HG03280 (cell line): Measurements from ENCODE around the gene TATDN2.
"Not testable (repeated sequence)": the region's sequence is repeated elsewhere in the genome, so short reads cannot be mapped to it uniquely, and the experiment has no call there.

Experiments
- ATAC-seq: cut with Tn5 transposase; IDR thresholded peaks from one replicate; pipeline ENCODE4 v1.9.1; 2021; ENCODE audit warnings: mild to moderate bottlenecking, moderate library complexity; ENCODE audit not compliant: unreplicated experiment

Gene TATDN2

GRCh38 chr3:10288575-10288960, 40.3 kb downstream of the TATDN2 start:
- no peak for ATAC-seq

GRCh38 chr3:10289077-10289476, 40.8 kb downstream of the TATDN2 start:
- ATAC-seq = no peak

- ATAC-seq = no peak
Measured at GRCh38 chr3:10289787-10290355, 41.6 kb downstream of the TATDN2 start.

- ATAC-seq = no peak
Measured at GRCh38 chr3:10290481-10291176, 42.4 kb downstream of the TATDN2 start.

GRCh38 chr3:10291641-10292040, 43.4 kb downstream of the TATDN2 start:
- no peak for ATAC-seq

GRCh38 chr3:10292505-10293419, 44.5 kb downstream of the TATDN2 start, which contains the start of gene GHRL:
Gene GHRL (minus strand): TSS chr3:10292947. CDS start chr3:10290180, 2,767 bp downstream.
- no peak for ATAC-seq

GRCh38 chr3:10294030-10294586, 45.8 kb downstream of the TATDN2 start:
- ATAC-seq = no peak

GRCh38 chr3:10298064-10298463, 49.8 kb downstream of the TATDN2 start:
- not testable (repeated sequence) for ATAC-seq

- ATAC-seq = no peak
Measured at GRCh38 chr3:10299175-10299574, 50.9 kb downstream of the TATDN2 start.

GRCh38 chr3:10299679-10300078, 51.4 kb downstream of the TATDN2 start:
- no peak for ATAC-seq

- ATAC-seq = no peak
Measured at GRCh38 chr3:10300087-10300486, 51.8 kb downstream of the TATDN2 start.

- ATAC-seq = no peak
Measured at GRCh38 chr3:10303105-10303504, 54.8 kb downstream of the TATDN2 start.

GRCh38 chr3:10303785-10304184, 55.5 kb downstream of the TATDN2 start:
- no peak for ATAC-seq

GRCh38 chr3:10304905-10305304, 56.6 kb downstream of the TATDN2 start:
- no peak for ATAC-seq

- no peak for ATAC-seq
Measured at GRCh38 chr3:10305331-10305902, 57.2 kb downstream of the TATDN2 start.

GRCh38 chr3:10306156-10306555, 57.9 kb downstream of the TATDN2 start:
- ATAC-seq = no peak

- ATAC-seq = no peak
Measured at GRCh38 chr3:10308678-10309077, 60.4 kb downstream of the TATDN2 start.

GRCh38 chr3:10309736-10310135, 61.5 kb downstream of the TATDN2 start:
- ATAC-seq = no peak

- no peak for ATAC-seq
Measured at GRCh38 chr3:10310578-10310977, 62.3 kb downstream of the TATDN2 start.

GRCh38 chr3:10311710-10312109, 63.5 kb downstream of the TATDN2 start:
- ATAC-seq = no peak

- no peak for ATAC-seq
Measured at GRCh38 chr3:10312391-10312790, 64.1 kb downstream of the TATDN2 start.
